Activated T-helper 1 cell treated with anti-CD3 and anti-CD28 coated beads, Interleukin-2, amount 50 U/mL, for 16 hours (primary cell): Measurements from ENCODE around the gene UBL4A.

Experiments
- DNase-seq, 2 donors: peaks; one replicate each; pipeline ENCODE4 v3.0.0-alpha.2; 2020; ENCODE audit warnings: low read depth in 1 of 2, low spot score in 1 of 2

Gene UBL4A

DNA sequence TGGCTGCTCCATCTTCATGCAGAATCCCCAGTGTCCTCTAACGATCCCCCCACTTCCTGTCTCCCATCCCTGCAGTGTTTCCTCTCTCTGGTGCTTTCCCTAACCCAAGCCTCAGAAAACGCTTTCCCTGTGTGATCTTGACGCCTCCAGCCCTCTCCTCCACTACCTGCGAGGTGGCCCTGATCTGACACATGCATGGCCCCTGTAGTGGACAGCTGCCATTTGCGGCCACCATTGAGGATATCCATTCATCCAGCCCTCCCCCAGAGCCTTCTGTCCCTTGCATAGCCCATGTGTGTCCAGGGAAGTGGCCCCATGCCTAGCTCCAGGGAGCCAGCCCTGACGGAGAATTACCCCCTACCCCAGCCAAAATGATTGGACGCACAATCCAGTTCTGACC lies 3.1 kb downstream of the UBL4A start:
- no peak for DNase-seq

DNA sequence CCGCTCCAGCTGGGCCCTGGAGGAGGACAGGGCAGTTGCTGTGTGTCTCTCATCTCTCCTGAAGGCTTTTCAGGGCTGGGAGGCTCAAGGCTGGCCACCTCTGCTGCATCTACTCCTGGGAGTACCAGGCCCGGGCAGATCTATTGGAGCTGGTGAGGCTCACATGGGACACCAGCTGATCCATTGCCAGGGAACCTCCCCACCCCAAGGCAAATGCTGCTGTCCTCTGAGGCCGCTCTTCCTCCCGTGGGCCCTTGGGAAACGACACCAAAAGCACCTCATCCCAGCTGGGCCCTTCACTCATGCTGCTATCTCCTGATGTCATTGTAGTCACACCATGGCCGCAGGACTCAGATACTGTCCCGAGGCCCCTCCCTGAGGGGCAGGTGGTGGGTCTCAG lies 3.6 kb downstream of the UBL4A start:
- DNase-seq, result no peak

DNA sequence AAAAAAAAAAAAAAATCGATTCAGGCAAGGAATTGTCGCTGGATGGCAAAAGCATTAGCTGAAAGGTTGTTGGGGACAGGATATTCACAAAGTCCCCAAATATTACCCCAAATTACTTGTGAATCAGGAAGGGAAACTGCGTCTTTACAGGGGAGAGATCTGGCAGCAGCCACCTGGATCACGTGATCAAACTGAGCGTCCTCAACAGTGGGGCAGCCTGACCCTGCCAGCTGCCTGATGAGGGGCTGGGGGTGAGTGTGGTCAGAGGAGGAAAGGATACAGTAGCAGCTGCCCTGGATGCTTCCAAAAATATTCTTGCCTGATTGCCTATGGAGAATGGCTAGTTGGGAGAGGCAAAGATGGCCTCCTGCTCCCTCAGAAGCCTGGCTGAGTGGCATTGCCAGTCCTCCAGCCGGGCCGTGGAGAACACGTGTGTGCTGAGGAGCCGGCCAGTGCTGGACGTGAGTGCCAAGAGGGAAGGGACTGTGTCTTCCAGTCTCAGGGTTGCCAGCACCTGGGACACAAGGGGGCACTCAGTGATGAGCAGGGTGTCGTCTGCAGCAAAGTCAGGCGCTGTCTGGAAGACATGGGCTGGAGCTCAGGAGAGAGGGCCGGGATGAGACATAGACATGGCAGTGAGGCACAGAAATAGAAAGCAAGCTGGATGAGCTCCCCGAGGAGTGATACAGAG lies 4.4 kb downstream of the UBL4A start:
- no peak for DNase-seq

GRCh38 chrX:154481195-154481594 lies 5.2 kb downstream of the UBL4A start:
- DNase-seq, result no peak

DNA sequence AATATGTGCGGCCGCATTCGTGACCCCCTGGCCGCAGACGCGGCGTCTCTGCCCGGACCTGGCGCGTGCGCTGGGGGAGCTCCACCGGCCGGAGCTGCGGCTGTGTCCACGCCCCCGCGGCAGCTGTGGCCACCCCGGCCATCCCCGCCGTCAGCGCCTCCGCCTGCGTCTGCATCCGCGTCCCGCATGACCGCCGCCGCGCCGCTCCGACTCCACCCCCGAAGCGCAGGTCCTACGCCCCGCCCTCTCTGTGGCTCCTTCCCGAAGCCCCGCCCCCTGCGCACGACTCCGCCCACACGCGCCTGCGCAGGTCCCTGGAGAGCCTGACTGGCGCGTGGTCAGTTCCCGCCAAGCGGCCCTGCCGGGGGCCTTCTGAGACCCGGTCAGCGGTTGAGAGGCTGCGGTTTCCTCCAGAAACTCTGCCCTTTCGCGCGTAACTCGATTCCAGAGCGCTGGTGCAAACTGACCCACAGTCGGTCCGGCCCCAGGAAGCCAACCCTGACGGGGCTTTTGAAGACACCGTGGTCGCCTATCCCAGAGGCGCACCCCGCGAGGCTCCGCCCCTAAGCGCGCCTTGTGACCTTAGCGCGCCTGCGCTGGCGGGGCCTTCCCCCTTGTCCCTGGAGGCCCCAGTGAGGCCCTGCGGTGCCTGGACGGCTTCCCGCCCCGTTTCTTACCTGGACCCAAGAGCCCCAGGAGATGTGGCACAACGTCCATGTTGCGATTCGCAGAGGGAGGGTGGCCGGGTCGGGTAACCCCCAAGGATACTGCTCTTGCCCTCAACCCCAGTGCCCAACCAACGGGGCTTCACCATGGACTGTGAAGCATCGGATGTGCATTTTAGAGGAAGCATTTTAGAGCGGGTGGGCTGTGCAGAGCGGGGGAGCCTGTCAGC lies 7.4 kb downstream of the UBL4A start, which contains the start of gene LAGE3:
LAGE3 (minus strand) TSS at position 554 of the 895 bp plus-strand sequence; CDS start at position 188, 366 bp downstream.
- DNase-seq, result peak; percentile 85 to 86

- DNase-seq, result no peak
Observed at GRCh38 chrX:154477891-154478477, 8.4 kb downstream of the UBL4A start.

GRCh38 chrX:154476821-154477220 lies 9.6 kb downstream of the UBL4A start:
- no peak for DNase-seq

DNA sequence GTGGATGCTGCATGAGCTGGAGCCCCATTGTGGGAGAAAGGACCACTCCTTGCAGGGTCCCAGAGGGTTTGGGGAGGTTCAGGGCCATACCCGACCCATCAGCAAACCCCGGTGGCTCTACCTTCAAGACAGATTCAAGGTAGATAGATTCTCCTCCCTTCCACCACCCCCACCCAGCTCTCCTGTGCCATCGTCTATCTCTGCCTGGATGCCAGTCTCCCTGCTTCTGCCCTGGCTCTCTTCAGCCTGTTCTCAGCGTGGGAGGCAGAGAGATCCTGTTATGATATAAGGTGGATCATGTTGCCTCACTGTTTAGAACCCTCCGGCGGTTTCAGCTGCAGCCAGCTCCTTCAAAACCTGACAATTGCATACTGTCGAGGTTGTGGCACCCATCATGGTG lies 12.7 kb downstream of the UBL4A start:
- no peak for DNase-seq

DNA sequence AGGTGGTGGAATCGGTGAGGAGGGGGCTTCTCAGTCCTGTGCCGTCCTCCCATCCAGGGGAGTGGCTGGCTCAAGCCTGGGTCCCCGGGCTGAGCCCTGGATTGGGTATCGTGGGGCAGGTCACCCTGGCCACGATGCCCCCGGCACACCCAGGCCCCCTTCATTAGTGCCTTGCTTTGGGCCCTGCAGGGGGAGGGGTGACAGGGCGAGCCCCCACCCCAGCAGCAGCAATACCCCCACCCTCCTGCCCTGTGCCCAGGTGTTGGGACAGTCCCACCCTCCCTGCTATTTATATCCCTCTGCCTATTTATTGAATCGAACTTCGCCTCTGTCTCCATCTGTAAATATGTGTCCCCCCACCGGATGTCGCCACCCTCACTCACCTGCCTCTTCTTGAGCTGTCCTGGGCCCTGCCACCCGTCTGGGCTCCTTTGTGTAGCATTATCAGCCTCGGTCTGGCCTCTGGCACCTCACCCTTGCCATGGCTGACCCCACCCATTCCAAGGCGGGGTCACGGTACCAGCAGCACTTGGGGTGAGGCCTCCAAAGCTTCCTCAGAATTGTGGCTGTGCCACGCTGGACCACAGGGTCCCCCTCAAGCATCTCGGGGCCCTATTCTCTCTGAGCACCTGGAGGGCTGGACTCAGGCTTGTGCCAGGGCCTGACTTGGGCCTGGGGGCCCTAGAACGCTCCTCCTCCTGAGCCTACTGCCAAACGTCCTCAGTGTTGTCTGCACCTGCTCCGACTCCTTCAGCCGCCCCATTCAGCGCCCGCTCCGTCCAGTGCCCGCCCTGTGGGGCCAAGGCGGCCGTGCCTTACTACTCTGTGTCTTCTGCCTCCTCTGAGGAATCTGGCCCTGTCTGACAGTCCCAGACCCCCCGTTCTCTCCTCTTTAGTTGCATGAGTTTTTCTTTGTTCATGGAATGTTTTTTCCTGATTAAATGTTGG lies 13.5 kb downstream of the UBL4A start:
- no peak for DNase-seq

GRCh38 chrX:154471839-154472684 lies 14.4 kb downstream of the UBL4A start:
- no peak for DNase-seq

- DNase-seq, result no peak
Observed at GRCh38 chrX:154470914-154471568, 15.4 kb downstream of the UBL4A start.

DNA sequence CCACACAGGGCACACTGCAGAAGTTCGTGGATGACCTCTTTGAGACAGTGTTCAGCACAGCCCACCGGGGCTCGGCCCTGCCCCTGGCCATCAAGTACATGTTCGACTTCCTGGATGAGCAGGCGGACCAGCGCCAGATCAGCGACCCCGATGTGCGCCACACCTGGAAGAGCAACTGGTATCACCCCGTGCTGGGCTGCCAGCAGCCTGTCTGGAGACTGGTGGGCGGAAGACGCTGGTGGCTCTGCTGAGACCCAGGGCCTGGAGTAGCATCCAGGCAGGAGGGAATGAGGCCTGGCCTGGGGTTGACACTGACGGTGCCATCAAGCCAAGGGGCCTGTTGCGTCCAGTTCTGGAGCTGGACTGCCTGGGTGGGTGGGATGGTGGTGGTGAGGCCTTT lies 16.0 kb downstream of the UBL4A start:
- no peak for DNase-seq

DNA sequence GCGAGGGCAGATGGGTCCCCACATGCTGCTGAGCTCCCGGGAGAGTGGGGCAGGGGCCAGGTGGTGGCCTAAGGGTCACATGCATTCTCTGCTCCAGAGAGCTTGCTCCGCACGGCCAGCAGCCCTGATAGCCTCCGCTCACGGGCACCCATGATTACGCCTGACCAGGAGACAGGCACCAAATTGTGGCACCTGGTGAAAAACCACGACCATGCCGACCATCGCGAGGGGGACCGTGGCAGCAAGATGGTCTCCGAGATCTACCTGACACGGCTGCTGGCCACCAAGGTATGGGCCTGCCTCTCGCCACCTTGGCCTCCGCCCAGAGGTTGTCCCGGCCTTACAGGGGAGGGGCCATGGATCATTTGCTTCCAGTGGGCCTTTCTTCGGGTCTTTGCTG lies 16.5 kb downstream of the UBL4A start:
- DNase-seq, result no peak

DNA sequence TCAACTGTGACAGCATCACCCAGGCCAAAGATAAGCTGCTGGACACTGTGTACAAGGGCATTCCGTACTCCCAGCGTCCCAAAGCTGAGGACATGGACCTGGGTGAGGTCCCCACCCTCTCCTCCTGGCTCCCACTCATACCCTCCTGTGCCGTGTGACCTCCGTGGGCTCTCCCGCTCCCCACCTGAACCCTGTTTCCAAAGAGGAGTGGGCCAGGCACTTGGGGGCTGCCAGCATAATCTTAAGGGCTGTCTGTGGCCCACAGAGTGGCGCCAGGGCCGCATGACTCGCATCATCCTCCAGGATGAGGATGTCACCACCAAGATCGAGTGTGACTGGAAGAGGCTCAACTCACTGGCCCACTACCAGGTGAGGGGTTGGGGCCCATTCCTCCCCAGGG lies 17.3 kb downstream of the UBL4A start:
- DNase-seq, result no peak

DNA sequence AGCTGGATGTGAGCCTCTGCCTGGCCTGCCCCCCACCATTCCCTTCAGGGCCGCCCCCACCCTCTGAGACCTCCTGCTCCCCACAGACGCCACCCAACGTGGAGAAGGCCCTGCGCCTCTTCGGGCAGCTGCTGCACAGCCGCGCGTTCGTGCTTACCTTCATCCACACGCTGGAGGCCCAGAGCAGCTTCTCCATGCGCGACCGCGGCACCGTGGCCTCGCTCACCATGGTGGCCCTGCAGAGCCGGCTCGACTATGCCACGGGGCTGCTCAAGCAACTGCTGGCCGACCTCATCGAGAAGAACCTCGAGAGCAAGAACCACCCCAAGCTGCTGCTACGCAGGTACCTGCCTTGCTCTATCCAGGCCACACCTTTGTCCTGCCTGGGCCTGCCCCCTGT lies 18.2 kb downstream of the UBL4A start:
- DNase-seq, result no peak

- DNase-seq, result no peak
Observed at GRCh38 chrX:154467556-154467955, 18.9 kb downstream of the UBL4A start.

DNA sequence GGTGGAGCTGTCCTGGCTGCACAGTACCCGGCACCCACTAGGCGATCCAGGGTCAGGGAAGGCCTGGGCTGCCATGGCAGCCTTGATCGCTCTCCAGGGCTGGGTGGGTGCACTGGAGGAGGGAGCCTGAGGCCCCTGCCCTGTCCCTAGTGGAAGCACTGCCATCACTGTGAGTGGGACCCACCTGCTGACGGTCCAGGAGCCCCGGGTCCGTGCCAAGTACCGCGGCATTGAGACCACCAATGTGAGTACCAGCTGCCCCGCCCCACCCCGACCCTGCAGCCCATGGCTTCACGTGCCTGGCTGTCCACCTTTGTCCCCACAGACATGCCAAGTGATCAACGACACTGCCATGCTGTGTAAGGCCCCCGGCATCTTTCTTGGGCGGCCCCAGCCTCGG lies 19.5 kb downstream of the UBL4A start:
- no peak for DNase-seq

- no peak for DNase-seq
Observed at GRCh38 chrX:154466036-154466435, 20.4 kb downstream of the UBL4A start.

- no peak for DNase-seq
Observed at GRCh38 chrX:154465601-154466000, 20.8 kb downstream of the UBL4A start.
